ENCODE measurements around the gene NFASC. TPM values are rescaled to one million over a fixed set of nuclear protein-coding genes. Genes with fewer than 3 reads are reported as not detected.

Gene NFASC
- total and polyA plus RNA-seq, 2 donors (not counting 3 experiments of a cell fraction or from before 2014, with no cell fraction given): not detected

DNA sequence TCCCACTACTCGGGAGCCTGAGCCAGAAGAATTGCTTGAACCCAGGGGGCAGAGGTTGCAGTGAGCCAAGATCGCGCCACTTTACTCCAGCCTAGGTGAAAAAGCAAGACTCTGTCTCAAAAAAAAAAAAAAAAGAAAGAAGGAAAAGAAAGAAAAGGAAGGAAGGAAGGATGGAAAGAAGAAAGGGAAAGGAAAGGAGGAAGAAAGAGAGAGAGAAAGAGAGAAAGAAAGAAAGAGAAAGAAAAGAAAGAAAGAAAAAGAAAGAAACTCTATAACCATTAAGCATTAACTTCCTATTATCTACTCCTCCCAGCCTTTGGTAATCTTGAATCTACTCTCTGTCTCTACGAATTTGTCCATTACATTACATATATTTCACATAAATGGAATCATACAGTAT lies 6.9 kb upstream of the NFASC start:
- dilution Hi-C loops (cut with MboI; ENCODE audit: extremely low pct_ligation_motif_present, low sequenced_read_pairs) (no loop called here), intact Hi-C loops (cut with micrococcal nuclease) (no loop called here)
- no peak overlapping the region for H3K9ac ChIP-seq (replicated peaks; ENCODE audit: extremely low read depth, insufficient read depth, low read length)
- no peak overlapping the region for H2AFZ ChIP-seq (ENCODE audit: low read depth, low read length)
- ChIA-PET CTCF (no interaction called here), POLR2A (no interaction called here)
- H3K9me3 ChIP-seq (replicated peaks; ENCODE audit: control insufficient read depth, insufficient read depth, low read length): no peaks in the 10 kb centered on the region
- DNase-seq (ENCODE audit: low read depth, low spot score): no peak
- no peaks in the 10 kb centered on the region for H4K20me1 ChIP-seq (replicated peaks; ENCODE audit: control insufficient read depth, extremely low read depth, insufficient read depth, low read length)
- BruUV-seq (replicated peaks): no TSS peak
- H3K4me2 ChIP-seq (ENCODE audit: insufficient read depth, low read length): no peak overlapping the region
- no peaks in the 10 kb centered on the region for H3K79me2 ChIP-seq (ENCODE audit: control insufficient read depth, insufficient read depth, low read length)
- no peak for TF ChIP-seq POLR2A (IDR thresholded peaks at IDR 0.05; ENCODE audit: low read depth, low read length)
- no peak for TF ChIP-seq FOS (IDR thresholded peaks at IDR 0.05; ENCODE audit: borderline replicate concordance, insufficient read depth, low read length)
- TF ChIP-seq MAX (IDR thresholded peaks at IDR 0.05; ENCODE audit: insufficient read depth, insufficient read length): no peak
- no peak for TF ChIP-seq GATA2 (IDR thresholded peaks at IDR 0.05; ENCODE audit: insufficient read depth, insufficient read length, low read depth, low read length)
- no peak for TF ChIP-seq CTCF (IDR thresholded peaks at IDR 0.05; ENCODE audit: extremely low read depth in 1 of 2, insufficient read depth in 1 of 2, low read depth in 1 of 2, low read length in 2 of 2)
- TF ChIP-seq MYC (IDR thresholded peaks at IDR 0.05; ENCODE audit: low read depth, low read length): no peak
- no peak for TF ChIP-seq POLR2AphosphoS5 (IDR thresholded peaks at IDR 0.05; ENCODE audit: insufficient read depth, low read depth, low read length)
- no peak for TF ChIP-seq EZH2 (IDR thresholded peaks at IDR 0.05; ENCODE audit: borderline replicate concordance, low read depth, low read length, severe bottlenecking)
- no peak for TF ChIP-seq JUN (IDR thresholded peaks at IDR 0.05; ENCODE audit: borderline replicate concordance, insufficient read depth, insufficient read length, low read depth)
- H3K9me1 ChIP-seq (replicated peaks; ENCODE audit: control insufficient read depth, extremely low read depth, insufficient read depth, low read length): no peaks in the 10 kb centered on the region
- no peak overlapping the region for H3K4me3 ChIP-seq (replicated peaks in 1 of 3; ENCODE audit: insufficient read depth in 1 of 3, low read depth in 1 of 3, low read length in 3 of 3)
- no peak overlapping the region for H3K27ac ChIP-seq (ENCODE audit: insufficient read depth, low read depth, low read length)
- H3K36me3 ChIP-seq (ENCODE audit: control insufficient read depth in 2 of 2, extremely low read depth in 1 of 2, insufficient read depth in 2 of 2, low read length in 2 of 2): no peaks in the 10 kb centered on the region
- FAIRE-seq: no peak
- no peaks in the 10 kb centered on the region for H3K4me1 ChIP-seq (ENCODE audit: control insufficient read depth, extremely low read depth, insufficient read depth, low read length)
- H3K27me3 ChIP-seq (ENCODE audit: control insufficient read depth in 2 of 2, insufficient read depth in 2 of 2, low read length in 2 of 2): peaks cover 0 to 2% of the 10 kb centered on the region in 2 experiments
